ENCODE measurements around the gene NTRK1. TPM values are rescaled to one million over a fixed set of nuclear protein-coding genes. Genes with fewer than 3 reads are reported as not detected.

Gene NTRK1
- total and polyA plus RNA-seq, 2 of the 13 experiments (the other 11 are each of a cell fraction or from before 2014, with no cell fraction given), result not detected

DNA sequence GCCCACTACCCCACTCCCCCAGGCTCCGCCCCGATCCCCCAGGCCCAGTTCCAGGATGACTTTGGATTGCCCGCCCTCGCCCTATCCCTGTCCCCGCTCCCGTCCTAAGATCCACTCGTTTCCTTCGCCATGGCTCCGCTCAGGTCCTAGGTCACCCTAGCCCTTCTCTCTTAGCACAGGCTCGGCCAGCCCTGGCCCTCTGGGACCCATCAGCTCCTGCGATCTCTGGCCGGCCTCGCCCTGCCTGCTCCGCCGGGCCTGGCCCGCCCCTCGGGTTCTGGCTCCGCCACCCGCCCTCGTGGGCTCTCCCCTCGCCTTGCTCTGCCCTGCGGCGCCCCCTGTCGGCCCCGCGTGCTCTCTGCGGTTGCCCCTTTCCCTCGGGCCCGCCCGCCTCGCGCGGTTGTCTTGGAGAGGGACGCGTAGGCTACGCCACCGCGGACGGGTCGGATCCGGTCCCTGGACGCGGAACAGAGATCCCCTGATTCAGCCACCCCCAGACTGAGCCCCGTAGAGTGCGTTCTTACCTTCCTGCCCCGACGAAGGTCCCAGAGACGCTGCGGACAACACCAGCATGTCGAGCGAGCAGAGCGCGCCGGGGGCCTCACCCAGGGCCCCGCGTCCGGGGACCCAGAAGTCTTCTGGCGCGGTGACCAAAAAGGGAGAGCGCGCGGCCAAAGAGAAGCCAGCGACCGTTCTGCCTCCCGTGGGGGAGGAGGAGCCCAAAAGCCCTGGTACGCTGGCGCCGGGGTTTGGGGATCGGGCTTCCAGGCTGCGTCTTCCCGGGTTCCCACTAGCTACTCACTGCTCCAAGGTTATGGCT, 59.8 kb downstream of the NTRK1 start, which contains the start of gene LRRC71 (continued):
- TF ChIP-seq, protein P1, sequence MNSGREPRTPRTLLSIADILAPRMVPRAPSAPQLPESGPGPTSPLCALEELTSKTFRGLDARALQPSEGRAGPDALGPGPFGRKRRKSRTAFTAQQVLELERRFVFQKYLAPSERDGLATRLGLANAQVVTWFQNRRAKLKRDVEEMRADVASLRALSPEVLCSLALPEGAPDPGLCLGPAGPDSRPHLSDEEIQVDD (CRISPR knock-in tag; IDR thresholded peaks at IDR 0.05; ENCODE audit: borderline replicate concordance), result no peak
- TF ChIP-seq, protein P2, sequence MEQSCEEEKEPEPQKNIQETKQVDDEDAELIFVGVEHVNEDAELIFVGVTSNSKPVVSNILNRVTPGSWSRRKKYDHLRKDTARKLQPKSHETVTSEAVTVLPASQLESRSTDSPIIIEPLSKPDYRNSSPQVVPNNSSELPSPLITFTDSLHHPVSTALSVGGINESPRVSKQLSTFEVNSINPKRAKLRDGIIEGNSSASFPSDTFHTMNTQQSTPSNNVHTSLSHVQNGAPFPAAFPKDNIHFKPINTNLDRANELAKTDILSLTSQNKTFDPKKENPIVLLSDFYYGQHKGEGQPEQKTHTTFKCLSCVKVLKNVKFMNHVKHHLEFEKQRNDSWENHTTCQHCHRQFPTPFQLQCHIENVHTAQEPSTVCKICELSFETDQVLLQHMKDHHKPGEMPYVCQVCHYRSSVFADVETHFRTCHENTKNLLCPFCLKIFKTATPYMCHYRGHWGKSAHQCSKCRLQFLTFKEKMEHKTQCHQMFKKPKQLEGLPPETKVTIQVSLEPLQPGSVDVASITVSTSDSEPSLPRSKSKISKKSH (CRISPR knock-in tag; IDR thresholded peaks at IDR 0.05; ENCODE audit: borderline replicate concordance), result peak; percentile 25; the same call in 1 of the 2 replicates
- TF ChIP-seq ZNF331 (CRISPR knock-in tag; IDR thresholded peaks at IDR 0.05) (0 out of 2 replicates have a peak, but pooled peaks have one; percentile 28), BORCS8-MEF2B (CRISPR knock-in tag; IDR thresholded peaks at IDR 0.05) (peak; percentile 74; the same call in 1 of the 2 replicates), HOXA5 (CRISPR knock-in tag; IDR thresholded peaks at IDR 0.05) (no peak), ZNF3 (CRISPR knock-in tag; IDR thresholded peaks at IDR 0.05) (no peak), ZNF644 (CRISPR knock-in tag; IDR thresholded peaks at IDR 0.05; ENCODE audit: low read depth) (no peak), REPIN1 (CRISPR knock-in tag; IDR thresholded peaks at IDR 0.05; ENCODE audit: borderline replicate concordance, low read depth) (0 out of 2 replicates have a peak, but pooled peaks have one; percentile 51), PAF1 (CRISPR knock-in tag; IDR thresholded peaks at IDR 0.05) (no peak), ZNF792 (CRISPR knock-in tag; IDR thresholded peaks at IDR 0.05) (no peak), AGO2 (optimal IDR thresholded peaks at IDR 0.05; ENCODE audit: low read depth, low read length) (no peak), DNMT3B (CRISPR knock-in tag; conservative IDR thresholded peaks at IDR 0.05) (no peak), KDM5A (IDR thresholded peaks at IDR 0.05; ENCODE audit: borderline replicate concordance, low read length) (no peak), ZC3H4 (CRISPR knock-in tag; IDR thresholded peaks at IDR 0.05; ENCODE audit: borderline replicate concordance) (no peak), GTF3A (CRISPR knock-in tag; conservative IDR thresholded peaks at IDR 0.05) (no peak), ZMYM2 (CRISPR knock-in tag; IDR thresholded peaks at IDR 0.05) (no peak), RAD21 (CRISPR knock-in tag; IDR thresholded peaks at IDR 0.05) (peak; percentile 91), ZSCAN31 (CRISPR knock-in tag; IDR thresholded peaks at IDR 0.05; ENCODE audit: low read depth) (no peak)
- TF ChIP-seq, protein P3, sequence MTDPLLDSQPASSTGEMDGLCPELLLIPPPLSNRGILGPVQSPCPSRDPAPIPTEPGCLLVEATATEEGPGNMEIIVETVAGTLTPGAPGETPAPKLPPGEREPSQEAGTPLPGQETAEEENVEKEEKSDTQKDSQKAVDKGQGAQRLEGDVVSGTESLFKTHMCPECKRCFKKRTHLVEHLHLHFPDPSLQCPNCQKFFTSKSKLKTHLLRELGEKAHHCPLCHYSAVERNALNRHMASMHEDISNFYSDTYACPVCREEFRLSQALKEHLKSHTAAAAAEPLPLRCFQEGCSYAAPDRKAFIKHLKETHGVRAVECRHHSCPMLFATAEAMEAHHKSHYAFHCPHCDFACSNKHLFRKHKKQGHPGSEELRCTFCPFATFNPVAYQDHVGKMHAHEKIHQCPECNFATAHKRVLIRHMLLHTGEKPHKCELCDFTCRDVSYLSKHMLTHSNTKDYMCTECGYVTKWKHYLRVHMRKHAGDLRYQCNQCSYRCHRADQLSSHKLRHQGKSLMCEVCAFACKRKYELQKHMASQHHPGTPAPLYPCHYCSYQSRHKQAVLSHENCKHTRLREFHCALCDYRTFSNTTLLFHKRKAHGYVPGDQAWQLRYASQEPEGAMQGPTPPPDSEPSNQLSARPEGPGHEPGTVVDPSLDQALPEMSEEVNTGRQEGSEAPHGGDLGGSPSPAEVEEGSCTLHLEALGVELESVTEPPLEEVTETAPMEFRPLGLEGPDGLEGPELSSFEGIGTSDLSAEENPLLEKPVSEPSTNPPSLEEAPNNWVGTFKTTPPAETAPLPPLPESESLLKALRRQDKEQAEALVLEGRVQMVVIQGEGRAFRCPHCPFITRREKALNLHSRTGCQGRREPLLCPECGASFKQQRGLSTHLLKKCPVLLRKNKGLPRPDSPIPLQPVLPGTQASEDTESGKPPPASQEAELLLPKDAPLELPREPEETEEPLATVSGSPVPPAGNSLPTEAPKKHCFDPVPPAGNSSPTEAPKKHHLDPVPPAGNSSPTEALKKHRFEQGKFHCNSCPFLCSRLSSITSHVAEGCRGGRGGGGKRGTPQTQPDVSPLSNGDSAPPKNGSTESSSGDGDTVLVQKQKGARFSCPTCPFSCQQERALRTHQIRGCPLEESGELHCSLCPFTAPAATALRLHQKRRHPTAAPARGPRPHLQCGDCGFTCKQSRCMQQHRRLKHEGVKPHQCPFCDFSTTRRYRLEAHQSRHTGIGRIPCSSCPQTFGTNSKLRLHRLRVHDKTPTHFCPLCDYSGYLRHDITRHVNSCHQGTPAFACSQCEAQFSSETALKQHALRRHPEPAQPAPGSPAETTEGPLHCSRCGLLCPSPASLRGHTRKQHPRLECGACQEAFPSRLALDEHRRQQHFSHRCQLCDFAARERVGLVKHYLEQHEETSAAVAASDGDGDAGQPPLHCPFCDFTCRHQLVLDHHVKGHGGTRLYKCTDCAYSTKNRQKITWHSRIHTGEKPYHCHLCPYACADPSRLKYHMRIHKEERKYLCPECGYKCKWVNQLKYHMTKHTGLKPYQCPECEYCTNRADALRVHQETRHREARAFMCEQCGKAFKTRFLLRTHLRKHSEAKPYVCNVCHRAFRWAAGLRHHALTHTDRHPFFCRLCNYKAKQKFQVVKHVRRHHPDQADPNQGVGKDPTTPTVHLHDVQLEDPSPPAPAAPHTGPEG (CRISPR knock-in tag; IDR thresholded peaks at IDR 0.05), result peak; percentile 99
- TF ChIP-seq, protein P4, sequence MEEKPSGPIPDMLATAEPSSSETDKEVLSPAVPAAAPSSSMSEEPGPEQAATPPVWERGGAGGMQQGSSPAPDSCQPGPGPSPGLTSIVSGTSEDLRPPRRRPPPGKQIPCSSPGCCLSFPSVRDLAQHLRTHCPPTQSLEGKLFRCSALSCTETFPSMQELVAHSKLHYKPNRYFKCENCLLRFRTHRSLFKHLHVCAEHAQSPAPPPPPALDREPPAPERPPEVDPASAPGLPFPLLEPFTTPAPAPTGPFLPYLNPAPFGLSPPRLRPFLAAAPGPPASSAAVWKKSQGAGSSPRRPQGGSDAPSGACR (CRISPR knock-in tag; IDR thresholded peaks at IDR 0.05), result no peak
- TF ChIP-seq, protein P5, sequence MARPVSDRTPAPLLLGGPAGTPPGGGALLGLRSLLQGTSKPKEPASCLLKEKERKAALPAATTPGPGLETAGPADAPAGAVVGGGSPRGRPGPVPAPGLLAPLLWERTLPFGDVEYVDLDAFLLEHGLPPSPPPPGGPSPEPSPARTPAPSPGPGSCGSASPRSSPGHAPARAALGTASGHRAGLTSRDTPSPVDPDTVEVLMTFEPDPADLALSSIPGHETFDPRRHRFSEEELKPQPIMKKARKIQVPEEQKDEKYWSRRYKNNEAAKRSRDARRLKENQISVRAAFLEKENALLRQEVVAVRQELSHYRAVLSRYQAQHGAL (CRISPR knock-in tag; IDR thresholded peaks at IDR 0.05; ENCODE audit: not compliant biosample characterization), result no peak

Measured in HepG2 (cell line).